Activated CD8-positive, alpha-beta memory T cell treated with anti-CD3 and anti-CD28 coated beads for 1 hour (primary cell): ENCODE results near the gene ESPNL.
"Not testable (repeated sequence)": the region's sequence is repeated elsewhere in the genome, so short reads cannot be mapped to it uniquely, and the experiment has no call there.

Experiments used
- DNase-seq, 2 donors: peaks; one replicate each; pipeline ENCODE4 v3.0.0-alpha.2; 2020; ENCODE audit warnings: low read depth in 1 of 2; ENCODE audit errors: extremely low read depth in 1 of 2

Gene ESPNL

GRCh38 chr2:238108423-238109183 lies 8.5 kb downstream of the ESPNL start:
- no peak for DNase-seq

GRCh38 chr2:238113611-238114010 lies 13.5 kb downstream of the ESPNL start:
- no peak for DNase-seq

- DNase-seq: no peak
Measured at GRCh38 chr2:238114331-238114841, 14.2 kb downstream of the ESPNL start.

GRCh38 chr2:238114851-238115660 lies 14.9 kb downstream of the ESPNL start:
- no peak for DNase-seq

GRCh38 chr2:238115709-238116108 lies 15.6 kb downstream of the ESPNL start:
- DNase-seq: not testable (repeated sequence)

GRCh38 chr2:238116298-238117198 lies 16.4 kb downstream of the ESPNL start:
- no peak for DNase-seq

- DNase-seq: no peak
Measured at GRCh38 chr2:238117199-238118154, 17.3 kb downstream of the ESPNL start.

- DNase-seq: no peak
Measured at GRCh38 chr2:238119756-238120462, 19.8 kb downstream of the ESPNL start.

- no peak for DNase-seq
Measured at GRCh38 chr2:238120463-238121298, 20.5 kb downstream of the ESPNL start.

GRCh38 chr2:238121511-238122286 lies 21.6 kb downstream of the ESPNL start:
- no peak for DNase-seq

GRCh38 chr2:238122287-238123217 lies 22.4 kb downstream of the ESPNL start:
- no peak for DNase-seq

GRCh38 chr2:238123218-238123971 lies 23.3 kb downstream of the ESPNL start:
- no peak for DNase-seq

- DNase-seq: no peak
Measured at GRCh38 chr2:238123991-238124470, 23.9 kb downstream of the ESPNL start.

- no peak for DNase-seq
Measured at GRCh38 chr2:238124488-238125126, 24.5 kb downstream of the ESPNL start.
